Mammary epithelial cell (primary cell): ENCODE measurements around the gene ZNF281.

Experiments
- CTCF ChIP-seq, 2 donors: IDR thresholded peaks in 1 of 2; conservative IDR thresholded peaks in 1 of 2; 2 replicates each; pipeline ENCODE4 v1.5.1; 2011 to 2012; ENCODE audit warnings: inconsistent platforms in 2 of 2, low read length in 2 of 2, mild to moderate bottlenecking in 2 of 2, control low read depth in 1 of 2, low read depth in 1 of 2; ENCODE audit not compliant: insufficient read depth in 1 of 2; ENCODE audit errors: extremely low read depth in 1 of 2
- EZH2 ChIP-seq: IDR thresholded peaks from 2 replicates; pipeline ENCODE4 v1.6.1; 2012; ENCODE audit warnings: low read length, inconsistent platforms, borderline replicate concordance

GRCh38 chr1:200444478-200444877 lies 34.6 kb upstream of the ZNF281 start:
- no peak for TF ChIP-seq CTCF (conservative IDR thresholded peaks at IDR 0.05 in 1 of 2, IDR thresholded peaks at IDR 0.05 in 1 of 2; ENCODE audit: extremely low read depth in 1 of 2, insufficient read depth in 1 of 2, low read depth in 1 of 2, low read length in 2 of 2)
- no peak for TF ChIP-seq EZH2
